ENCODE results near the gene DAPK2.

GRCh38 chr15:63893866-63894661 lies 152.2 kb downstream of the DAPK2 start:
- TF ChIP-seq EZH2 (IDR thresholded peaks at IDR 0.05) = no peak
- no peak for TF ChIP-seq POLR2AphosphoS5 (IDR thresholded peaks at IDR 0.05; ENCODE audit: borderline replicate concordance, low read depth, low read length)
